Muscle of arm (tissue), 12 donors: ENCODE measurements around the gene PRELID1. TPM values are rescaled to one million over a fixed set of nuclear protein-coding genes. Genes with fewer than 3 reads are reported as not detected.
"Not testable (repeated sequence)": the region's sequence is repeated elsewhere in the genome, so short reads cannot be mapped to it uniquely, and the experiment has no call there.

Experiments
- DNase-seq: peaks from one replicate; pipeline ENCODE4 v3.0.0-alpha.2; 2013
- polyA plus RNA-seq, 12 donors: library from polyadenylated mRNA; unstranded; fragments of 120-200 nt; gene quantifications; one replicate each; pipeline ENCODE4 v1.2.1, GENCODE V29; 2013; ENCODE audit not compliant: insufficient read length in 12 of 12

The PRELID1 gene
- polyA plus RNA-seq, 12 donors = 59.2 to 113 (median 68.4) TPM; not detected in 1

DNA sequence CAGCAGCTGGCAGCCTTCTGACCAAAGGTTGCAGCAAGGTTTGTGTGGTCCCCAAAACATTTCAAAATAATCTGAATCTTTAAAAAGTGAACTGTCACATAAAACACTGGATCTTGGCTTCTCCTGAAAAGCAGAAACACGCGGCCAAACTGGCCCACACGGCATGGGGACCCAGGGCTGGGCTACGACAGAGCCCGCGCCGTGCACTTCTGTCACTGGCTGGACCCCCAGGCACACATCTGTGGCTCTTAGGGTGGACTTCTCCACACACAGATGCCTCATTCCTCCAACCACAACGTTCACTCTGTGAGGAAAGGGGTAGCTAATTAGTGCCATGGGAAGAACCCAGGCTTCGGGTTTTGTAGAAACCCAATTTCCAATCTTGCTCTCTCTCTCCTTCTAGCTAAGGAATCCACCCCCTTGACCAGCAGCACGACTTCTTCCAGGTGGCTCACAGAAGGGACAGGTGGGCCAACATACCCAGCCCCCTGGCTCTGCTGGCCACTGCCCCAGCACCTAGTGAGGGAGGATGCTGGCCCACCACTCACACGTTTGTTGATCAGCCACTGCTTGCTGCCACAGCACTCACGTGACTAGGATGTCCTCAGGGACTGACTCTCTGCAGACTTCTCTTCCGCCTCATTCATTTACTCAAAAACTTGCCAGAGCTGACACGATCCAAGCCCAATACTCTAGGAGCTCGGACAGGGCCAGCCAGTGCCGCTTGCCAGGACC, 30.0 kb downstream of the PRELID1 start:
- DNase-seq = no peak

DNA sequence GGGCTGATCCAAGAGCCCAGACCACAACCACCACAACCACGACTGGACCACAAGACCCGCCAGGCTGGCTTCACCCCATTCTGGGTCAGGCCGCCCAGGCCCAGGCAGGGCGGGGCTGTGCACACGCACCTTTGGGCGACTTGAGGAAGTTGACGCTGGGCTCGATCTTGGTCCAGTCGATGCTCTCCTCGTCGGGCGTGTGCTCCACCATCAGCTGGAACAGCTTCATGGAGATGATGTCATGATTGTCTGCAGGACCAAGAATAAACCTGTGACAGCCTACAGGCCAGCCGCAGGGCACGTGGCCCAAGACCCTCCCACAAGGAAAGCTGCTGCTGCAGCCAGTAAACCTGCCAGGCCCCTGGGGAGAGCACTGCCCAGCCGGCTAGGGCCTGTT, 30.6 kb downstream of the PRELID1 start:
- DNase-seq = no peak

DNA sequence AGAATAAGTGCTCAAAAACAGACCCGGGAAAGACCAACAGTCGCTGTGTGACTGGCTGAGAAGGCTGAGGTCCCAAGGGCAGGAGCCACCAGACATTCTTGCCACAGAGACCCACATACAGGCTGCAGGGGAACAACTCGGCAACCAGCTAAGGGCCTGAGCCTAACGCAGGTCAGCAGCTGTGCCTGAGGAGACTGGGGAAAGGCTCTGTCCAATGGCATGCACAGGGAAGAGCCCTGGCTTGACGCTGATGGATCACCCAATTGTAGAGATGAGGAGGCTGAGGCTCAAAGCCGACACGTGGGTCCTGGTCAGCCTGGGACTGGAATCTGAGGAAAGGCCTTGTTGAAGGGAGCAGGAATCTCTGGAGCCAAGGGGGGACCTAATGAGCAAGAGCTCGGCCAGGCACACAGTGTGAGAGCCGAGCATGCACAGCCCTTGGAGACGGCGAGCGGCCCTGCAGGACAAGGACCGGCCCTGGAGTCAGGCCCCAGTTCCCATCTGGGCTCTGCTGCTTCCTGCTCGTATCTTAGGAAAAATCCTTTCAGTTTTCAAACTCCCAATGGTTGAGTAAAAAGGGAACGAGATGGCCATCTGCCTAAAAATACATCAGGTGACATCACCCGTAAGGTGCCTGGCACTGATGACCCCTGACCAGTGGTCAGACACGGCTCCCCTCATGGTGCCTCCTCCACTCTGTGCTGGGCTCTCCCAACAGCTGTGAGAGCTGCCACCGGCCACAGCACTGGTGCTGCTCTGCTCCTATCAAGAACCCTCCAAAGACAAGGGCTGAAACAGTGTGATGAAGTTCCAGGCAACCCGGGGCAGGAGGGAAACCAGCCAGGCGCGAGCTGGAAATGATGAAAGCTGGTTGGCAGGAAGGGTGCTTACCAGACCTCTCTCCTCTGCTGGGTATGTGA, 31.4 kb downstream of the PRELID1 start:
- no peak for DNase-seq

DNA sequence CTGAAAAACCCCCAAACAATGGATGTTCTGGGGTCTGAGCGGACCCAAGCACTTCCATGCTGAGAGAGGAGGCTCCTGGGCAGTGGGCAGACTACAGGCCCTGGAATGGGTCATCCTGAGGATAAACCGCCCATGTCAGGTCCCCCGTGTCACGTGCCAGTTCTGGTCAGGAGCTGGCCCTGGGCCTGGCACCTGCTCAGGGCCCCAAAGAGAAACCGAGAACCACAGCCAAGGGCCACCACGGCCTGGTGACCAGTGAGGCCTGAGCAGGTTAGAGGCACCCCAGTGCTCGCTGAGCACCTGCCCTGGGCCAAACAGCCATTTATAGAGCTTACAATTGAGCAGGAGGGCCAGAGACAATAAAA, 32.1 kb downstream of the PRELID1 start:
- DNase-seq = no peak

DNA sequence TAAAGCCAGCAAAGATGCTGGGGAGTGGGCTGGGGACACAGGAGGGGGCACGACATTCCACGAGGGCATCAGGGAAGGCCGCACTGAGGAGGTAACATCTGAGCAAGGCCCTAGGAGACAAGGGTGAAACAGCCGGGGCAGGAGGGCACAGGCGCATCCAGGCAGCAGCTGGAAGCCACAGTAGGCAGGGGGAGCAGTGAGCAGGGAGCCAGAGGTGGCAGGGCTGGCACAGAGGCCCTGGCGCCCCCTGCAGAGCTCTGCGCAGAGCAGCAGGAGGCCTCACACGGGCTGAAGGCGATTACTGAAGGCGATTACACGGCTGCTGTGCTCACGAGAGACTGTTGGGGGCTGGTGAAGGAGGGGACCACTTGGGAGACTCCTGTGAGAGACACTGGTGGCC, 32.5 kb downstream of the PRELID1 start:
- DNase-seq = no peak

DNA sequence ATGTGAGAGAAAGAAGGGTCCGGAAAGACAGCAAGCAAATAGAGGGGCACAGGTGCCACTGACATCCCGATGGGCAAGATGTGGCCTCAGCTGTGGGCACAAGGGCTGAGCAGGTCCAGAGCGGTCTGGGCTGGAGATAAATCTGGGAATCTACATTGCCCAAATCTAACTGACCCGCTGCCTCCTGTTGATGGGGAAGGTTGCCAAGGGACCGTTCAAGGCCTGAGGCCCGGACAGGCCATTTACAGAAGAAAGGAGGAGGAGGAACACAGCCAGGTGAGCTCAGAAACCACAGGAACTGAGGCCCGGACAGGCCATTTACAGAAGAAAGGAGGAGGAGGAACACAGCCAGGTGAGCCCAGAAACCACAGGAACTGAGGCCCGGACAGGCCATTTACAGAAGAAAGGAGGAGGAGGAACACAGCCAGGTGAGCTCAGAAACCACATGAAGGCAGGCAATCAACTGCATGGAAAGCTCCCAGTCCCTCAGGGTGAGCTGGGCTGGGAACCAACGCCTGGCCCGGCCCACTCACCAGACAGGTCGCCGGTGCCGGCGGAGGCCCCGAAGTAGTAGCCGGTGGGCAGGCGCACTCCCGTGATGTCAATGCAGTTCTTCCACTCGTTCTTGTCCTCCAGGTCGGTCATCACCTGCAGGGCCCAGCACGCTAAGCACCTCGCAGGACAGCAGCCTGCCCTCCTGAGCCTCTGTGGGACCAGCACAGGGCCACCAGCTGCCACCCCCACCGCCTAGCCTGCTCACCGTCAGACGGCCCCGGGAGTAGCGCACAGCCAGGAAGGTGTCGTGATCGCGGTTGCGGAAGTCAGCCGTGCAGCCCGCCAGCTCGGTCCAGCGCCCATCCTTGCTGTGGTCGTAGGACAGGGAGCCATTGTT, 33.2 kb downstream of the PRELID1 start:
- no peak for DNase-seq

DNA sequence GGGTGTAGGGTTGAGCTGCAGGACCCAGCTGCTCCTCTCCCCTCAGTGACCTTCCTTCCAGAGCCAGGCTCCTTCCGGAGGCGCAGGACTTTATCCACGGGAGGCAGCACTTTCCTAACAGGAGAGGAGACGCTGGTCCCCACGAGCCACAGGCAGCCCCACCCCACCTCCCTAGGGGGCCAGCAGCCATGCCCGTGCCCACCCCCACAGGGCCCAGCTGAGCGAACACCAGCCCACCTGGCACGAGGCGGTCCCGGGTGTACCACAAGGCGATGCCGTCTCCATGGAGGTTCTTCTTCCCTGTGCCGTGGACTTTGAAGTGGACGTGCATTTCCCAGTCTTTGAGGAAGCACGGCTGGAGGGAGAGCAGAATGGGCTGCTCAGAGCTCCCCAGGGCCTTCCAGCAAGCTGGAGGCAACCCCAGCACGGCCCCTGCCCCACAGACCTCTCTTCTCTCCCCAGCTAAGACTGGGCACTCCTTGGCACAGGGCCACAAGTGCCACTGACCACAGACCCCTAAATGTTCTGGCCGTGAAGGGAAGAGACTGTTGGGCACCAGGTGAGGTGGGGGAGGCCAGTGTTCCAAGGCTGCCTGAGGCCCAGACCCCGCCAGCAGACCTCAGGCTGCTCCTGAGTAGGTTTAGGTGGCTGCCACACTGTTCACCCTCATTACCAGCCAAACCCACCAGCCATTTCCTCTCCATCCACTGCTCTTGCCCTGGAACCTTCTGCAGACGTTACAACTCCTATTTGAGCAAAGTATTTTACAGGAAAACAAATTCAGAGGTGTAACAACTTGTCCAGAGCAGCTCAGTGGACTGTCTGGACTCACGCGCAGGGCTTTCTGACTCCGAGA, 34.9 kb downstream of the PRELID1 start:
- no peak for DNase-seq

DNA sequence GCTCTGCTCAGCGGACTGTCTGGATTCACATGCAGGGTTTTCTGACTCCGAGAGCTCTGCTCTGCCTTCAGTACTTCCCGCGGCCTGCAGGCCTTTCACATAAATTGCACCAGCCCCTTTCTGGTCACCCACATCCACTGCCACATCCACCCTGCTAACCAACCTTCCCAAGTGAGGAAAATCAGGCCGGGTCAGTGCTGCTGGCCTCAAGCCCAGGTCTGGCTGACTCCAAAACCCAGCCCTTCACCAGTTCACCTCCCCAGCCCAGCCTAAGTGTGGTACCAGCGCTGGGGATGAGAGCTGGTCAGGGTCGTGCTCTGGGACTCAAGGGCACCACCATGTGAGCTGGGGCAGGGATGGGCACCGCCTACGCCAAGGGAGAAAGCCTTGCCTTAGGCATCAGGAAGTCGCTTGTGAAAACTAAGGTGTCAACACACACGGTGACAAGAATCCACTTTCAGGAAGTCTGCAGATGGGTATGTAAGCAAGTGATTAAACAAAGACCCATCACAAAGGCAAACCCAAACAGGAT, 35.6 kb downstream of the PRELID1 start:
- no peak for DNase-seq

DNA sequence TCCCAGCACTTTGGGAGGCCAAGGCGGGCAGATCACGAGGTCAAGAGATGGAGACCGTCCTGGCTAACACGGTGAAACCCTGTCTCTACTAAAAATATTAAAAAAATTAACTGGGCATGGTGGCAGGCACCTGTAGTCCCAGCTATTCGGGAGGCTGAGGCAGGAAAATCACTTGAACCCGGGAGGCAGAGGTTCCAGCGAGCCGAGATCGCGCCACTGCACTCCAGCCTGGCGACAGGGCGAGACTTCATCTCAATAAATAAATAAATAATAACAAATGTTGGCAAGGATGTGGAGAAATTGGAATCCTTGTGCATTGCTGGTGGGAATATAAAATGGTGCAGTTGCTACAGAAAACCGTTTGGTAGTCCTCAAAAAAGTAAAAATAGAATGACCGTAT, 39.4 kb downstream of the PRELID1 start:
- DNase-seq = not testable (repeated sequence)

DNA sequence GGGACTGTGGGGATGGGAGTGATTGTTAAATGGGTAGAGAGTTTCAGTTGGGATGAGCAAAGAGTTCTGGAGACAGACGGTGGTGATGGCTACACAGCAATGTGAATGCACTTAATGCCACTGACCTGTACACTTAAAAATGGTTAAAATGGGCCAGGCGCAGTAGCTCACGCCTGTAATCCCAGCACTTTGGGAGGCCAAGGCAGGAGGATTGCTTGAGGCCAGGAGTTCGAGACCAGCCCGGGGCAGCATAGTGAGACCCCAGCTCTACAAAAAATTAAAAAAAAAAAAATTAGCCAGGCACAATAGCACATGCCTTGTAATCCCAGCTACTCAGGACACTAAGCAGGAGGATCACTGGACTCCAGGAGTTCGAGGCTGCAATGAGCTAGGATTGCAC, 40.2 kb downstream of the PRELID1 start:
- DNase-seq = no peak

DNA sequence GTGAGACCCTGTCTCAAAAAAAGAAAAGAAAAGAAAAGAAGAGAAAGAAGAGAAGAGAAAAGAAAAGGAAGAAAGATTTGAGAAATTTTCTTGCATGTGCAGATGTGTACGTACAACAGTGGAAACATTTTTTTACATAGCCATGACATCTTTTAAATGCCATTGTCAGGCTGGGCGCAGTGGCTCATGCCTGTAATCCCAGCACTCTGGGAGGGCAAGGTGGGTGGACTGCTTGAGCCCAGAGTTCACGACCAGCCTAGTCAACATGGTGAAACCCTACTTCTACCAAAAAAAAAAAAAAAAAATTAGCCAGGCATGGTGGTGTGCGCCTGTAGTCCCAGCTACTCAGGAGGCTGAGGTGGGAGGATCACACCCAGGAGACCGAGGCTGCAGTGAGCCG, 41.3 kb downstream of the PRELID1 start:
- DNase-seq = no peak

DNA sequence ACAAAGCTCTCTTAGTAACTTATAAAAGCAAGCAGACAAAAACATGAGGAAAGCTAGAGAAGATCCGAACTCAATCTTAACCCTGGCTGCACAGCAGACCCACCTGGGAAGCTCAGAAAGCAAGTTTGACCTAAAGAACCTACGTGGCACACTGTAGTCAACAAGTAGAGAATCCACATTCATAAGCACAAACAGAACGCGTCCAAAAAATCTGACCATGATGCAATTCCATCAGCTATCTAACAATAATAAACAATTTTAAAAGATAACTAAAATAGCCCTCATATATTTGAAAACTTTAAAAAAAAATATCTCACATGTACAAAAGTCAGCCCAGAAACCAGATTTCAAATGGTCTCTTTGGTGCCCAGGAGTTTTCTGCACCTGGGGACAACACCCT, 43.2 kb downstream of the PRELID1 start:
- DNase-seq = no peak

DNA sequence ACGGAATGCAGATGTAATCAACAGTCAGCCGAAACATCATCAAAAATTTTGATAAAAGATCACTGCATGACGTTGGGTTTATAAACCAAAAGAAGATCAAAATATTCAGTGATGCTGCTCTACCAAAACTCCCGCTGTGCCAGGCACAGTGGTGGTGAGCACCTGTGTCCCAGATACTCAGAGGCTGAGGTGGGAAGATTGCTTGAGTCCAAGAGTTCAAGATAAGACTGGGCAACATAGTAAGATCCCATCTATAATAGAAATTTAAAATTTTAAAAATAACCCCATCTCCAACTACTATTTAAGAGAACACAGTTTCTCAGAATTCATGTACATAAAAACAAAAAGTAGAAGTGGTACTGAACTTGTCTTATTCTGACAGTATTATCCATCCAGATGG, 44.1 kb downstream of the PRELID1 start:
- no peak for DNase-seq

DNA sequence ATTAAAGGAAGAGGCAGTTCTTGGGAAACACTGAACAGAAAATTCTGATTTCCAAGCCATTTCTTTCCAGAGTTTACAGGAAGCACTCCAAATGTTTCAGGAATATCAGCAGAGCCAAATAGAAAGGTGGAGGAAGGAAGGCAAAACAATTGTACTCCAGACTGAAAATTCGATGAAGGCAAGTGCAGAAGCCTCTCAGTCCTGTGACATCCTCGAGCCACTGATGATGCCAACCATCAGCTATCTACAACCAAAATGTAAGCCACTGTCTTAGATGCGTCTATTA, 45.7 kb downstream of the PRELID1 start:
- DNase-seq = no peak

DNA sequence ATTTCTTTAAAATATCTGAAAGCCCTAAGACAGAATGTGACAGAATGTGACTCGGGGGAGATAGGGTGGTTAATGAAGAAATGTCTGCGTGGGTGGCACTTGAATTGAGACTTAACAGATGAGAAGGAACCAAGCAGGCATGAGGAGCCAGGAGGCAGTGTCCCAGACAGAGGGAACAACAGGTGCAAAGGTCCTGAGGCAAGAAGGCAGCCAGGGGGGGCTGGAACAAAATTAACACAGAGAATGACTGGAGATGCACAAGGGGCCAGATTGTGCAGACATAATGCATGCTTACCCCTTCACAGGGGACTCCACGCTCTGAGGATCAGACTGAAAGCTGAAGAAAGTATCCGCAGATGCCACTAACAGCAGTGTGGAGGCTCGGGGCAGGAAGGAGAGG, 46.2 kb downstream of the PRELID1 start:
- no peak for DNase-seq

DNA sequence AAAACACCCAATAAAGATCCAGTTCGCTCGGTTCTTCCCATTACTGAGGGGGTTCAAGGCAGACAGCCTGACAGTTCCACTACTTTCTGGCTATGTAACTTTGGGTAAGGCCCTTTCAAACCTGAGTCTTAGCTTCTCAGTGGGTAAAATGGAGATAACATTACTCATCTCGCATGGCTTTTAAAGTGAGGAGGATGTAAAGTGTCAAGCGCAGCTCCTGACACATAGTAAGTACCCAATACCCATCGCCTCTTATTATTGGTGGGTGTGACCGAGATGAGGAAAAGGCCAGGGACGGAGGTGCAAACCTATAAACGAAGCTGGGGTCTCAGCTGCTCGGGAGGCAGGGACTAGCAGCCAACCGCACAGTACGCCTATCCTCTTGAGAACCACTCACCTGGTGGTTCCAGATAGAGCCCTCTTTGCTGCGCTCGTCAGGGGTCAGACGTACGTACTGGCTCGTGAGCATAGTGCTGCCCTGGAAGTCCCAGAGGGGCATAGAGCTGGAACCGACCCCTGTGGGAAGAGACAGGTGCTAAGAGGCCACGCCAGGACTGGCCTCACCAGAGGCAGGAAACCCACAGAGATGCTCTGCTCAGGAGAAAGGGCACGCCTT, 47.3 kb downstream of the PRELID1 start:
- no peak for DNase-seq

DNA sequence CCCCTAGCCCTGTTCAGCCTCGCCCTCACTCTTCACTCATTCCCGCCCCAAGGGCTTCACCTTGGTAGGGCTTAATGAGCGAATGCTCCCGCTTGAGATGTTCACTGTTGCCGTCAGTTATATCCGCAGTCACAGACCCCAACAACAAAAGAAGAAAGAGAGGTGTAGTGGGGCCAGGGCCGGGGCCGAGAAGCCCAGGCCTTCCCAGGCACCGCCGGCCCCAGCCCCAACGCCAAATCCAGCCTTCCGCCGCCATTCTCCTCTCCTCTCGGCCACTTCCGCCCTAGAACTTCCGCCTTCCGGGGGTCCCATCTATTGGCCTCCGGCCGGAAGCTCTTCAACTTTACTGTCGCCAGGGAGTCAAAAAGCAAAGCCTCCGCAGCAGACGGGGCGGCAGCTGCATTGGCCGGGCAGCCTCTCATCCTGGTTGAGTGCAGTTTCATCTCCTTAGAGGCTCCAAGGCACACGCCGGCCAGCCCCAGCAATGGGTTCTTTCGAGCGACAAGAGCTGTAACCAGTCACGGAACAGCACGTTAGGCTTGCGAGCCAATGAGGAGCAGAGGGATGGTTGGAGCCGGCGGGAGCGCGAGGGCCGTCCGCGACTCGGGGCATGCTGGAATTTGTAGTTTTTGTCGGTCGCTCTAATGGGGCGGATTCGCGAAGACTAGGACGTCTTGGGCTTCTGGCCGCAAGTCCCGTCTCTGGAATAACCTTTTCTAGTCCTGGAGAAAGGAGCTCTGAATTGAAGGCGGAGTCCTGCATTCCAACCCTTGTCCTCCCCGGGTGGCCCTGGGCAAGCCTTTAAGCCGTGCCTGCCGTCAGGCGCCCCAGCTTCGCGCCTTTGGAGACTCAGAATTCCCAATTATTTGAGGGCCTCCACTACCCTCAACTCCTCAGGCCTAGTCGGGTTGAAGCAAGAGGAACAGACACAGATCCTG, 48.1 kb downstream of the PRELID1 start, which contains the start of gene LMAN2:
LMAN2 (minus strand) TSS at position 277 of the 938 bp plus-strand sequence; CDS start at position 256, 21 bp downstream.
- peak; percentile 96 for DNase-seq

DNA sequence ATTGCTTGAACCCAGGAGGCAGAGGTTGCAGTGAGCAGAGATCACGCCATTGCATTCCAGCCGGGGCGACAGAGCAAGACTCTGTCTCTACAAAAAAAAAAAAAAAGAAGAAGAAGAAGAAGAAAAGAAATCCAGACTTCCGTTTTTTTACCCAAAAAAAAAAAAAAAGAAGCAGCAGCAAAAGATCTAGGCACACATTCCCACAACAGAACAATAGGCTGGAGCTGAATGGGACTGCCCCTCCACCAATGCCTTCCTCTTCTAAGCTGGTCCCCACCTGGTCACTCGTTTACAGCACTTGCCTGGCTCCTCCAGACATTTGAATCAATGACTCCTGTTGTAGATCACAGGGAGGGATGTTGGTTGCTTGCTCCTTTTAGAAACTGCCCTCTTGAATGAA, 49.5 kb downstream of the PRELID1 start:
- DNase-seq = no peak

DNA sequence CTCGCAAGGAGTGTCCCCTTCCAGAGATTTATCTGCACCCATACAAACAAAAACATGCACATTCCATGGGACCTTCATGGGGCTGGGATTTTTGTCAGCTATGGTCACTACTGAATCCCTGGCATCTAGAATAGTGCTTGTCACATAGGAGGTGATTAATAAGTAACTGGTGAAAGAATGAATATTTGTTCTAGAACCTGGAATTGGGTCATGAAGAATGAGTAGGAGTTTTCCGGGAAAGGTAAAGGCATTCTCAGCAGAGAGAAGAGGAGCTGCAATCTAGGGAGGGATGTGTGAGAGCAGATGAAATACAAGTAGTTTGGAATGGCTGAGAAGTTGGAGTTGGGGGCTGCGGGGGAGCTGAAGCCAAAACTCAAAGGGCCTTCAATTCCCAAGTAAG, 50.7 kb downstream of the PRELID1 start:
- no peak for DNase-seq
